ENCODE measurements around the gene CD40. TPM values are rescaled to one million over a fixed set of nuclear protein-coding genes. Genes with fewer than 3 reads are reported as not detected.

Gene CD40
- total and polyA plus RNA-seq, 2 donors (not counting 1 experiment from before 2014, with no cell fraction given), result 1.5 to 2.3 TPM

- TF ChIP-seq, protein P1, sequence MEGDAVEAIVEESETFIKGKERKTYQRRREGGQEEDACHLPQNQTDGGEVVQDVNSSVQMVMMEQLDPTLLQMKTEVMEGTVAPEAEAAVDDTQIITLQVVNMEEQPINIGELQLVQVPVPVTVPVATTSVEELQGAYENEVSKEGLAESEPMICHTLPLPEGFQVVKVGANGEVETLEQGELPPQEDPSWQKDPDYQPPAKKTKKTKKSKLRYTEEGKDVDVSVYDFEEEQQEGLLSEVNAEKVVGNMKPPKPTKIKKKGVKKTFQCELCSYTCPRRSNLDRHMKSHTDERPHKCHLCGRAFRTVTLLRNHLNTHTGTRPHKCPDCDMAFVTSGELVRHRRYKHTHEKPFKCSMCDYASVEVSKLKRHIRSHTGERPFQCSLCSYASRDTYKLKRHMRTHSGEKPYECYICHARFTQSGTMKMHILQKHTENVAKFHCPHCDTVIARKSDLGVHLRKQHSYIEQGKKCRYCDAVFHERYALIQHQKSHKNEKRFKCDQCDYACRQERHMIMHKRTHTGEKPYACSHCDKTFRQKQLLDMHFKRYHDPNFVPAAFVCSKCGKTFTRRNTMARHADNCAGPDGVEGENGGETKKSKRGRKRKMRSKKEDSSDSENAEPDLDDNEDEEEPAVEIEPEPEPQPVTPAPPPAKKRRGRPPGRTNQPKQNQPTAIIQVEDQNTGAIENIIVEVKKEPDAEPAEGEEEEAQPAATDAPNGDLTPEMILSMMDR (conservative IDR thresholded peaks at IDR 0.05 in 1 of 2, IDR thresholded peaks at IDR 0.05 in 1 of 2; ENCODE audit: low read depth in 1 of 2, low read length in 2 of 2), result no peak
- no peak for TF ChIP-seq EZH2 (IDR thresholded peaks at IDR 0.05; ENCODE audit: low read length, missing control alignments)
- Histone ChIP-seq H3K36me3 (ENCODE audit: control insufficient read depth, insufficient read depth, low read length) (no peaks in the 10 kb centered on the region), H3K27me3 (ENCODE audit: control insufficient read depth, insufficient read depth, low read length) (peaks cover 14% of the 10 kb centered on the region)
Measured at GRCh38 chr20:46168438-46168837, 50.3 kb downstream of the CD40 start.

DNA sequence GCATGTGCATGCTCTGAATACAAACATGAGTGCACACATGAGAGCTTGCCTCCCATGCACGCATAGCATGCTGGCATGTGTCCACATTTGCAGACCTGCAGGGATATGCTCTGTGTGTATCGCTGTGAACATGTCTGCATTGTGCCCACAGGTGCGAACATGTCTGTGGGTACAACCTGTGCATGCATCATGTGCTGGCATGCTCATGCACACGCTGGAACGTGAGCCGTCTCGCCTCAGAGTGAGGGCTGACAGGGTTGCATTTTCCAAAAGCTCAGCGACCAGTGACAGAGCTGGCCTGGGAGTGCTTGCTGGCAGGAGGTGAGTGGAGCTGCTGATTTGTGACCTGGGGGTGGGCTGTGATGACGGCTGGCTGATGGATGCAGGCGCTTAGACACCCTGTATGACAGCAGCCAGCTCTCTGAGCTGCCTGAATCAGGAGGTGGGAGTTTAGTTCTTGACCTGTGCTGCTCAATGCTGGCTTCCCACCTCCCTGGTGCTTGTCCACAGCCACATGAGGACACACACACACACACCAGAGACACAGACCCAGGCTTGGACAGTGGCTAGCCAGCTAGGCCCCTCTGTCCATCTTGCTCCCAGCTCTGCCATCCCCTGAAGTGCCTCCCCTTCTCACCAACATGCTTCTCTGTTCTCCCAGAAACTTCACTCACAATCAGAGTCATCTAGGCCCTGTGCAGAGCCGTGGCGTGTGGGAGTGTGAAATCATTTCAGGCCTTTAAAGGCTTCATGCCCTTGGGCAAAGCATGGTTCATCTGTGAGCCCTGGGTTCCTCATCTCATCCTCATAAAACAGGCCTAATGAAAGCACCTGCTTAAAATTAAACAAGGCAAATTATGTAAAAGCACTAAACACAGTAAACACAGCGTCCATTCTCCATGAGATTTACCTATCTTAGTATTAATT, 51.4 kb downstream of the CD40 start:
- H3K4me1 ChIP-seq (ENCODE audit: control insufficient read depth, extremely low read depth, insufficient read depth, low read length), result no peaks in the 10 kb centered on the region
- no peak overlapping the region for H3K4me3 ChIP-seq (replicated peaks in 1 of 4; ENCODE audit: control extremely low read depth in 1 of 4, insufficient read depth in 1 of 4, low read depth in 3 of 4, low read length in 4 of 4)
- H3K27me3 ChIP-seq (ENCODE audit: control insufficient read depth, insufficient read depth, low read length), result peaks cover 21% of the 10 kb centered on the region
- no peak overlapping the region for H3K4me2 ChIP-seq (ENCODE audit: extremely low read depth, insufficient read depth, low read length)
- H2AFZ ChIP-seq (ENCODE audit: low read length), result no peak overlapping the region
- H3K27ac ChIP-seq (ENCODE audit: insufficient read depth, low read length), result no peak overlapping the region
- DNase-seq (ENCODE audit: low read depth in 2 of 2), result no peak
- H4K20me1 ChIP-seq (ENCODE audit: control insufficient read depth, extremely low read depth, insufficient read depth, low read length), result no peaks in the 10 kb centered on the region
- TF ChIP-seq, protein P1 (conservative IDR thresholded peaks at IDR 0.05 in 1 of 2, IDR thresholded peaks at IDR 0.05 in 1 of 2; ENCODE audit: low read depth in 1 of 2, low read length in 2 of 2), result no peak
- no peak for TF ChIP-seq EZH2 (IDR thresholded peaks at IDR 0.05; ENCODE audit: low read length, missing control alignments)
- no peak overlapping the region for H3K9ac ChIP-seq (ENCODE audit: insufficient read depth, low read length)
- no peaks in the 10 kb centered on the region for H3K79me2 ChIP-seq (ENCODE audit: control insufficient read depth, insufficient read depth, low read length)
- no peaks in the 10 kb centered on the region for H3K9me3 ChIP-seq (ENCODE audit: control insufficient read depth, insufficient read depth, low read depth, low read length)
- no peaks in the 10 kb centered on the region for H3K36me3 ChIP-seq (ENCODE audit: control insufficient read depth, insufficient read depth, low read length)

More at GRCh38 chr20:46168438-46168837, 50.3 kb downstream of the CD40 start:
- Histone ChIP-seq H3K9me3 (ENCODE audit: control insufficient read depth, insufficient read depth, low read depth, low read length) (no peaks in the 10 kb centered on the region), H3K4me2 (ENCODE audit: extremely low read depth, insufficient read depth, low read length) (no peak overlapping the region), H3K4me3 (replicated peaks in 1 of 4; ENCODE audit: control extremely low read depth in 1 of 4, insufficient read depth in 1 of 4, low read depth in 3 of 4, low read length in 4 of 4) (no peak overlapping the region), H3K4me1 (ENCODE audit: control insufficient read depth, extremely low read depth, insufficient read depth, low read length) (no peaks in the 10 kb centered on the region), H4K20me1 (ENCODE audit: control insufficient read depth, extremely low read depth, insufficient read depth, low read length) (no peaks in the 10 kb centered on the region), H3K79me2 (ENCODE audit: control insufficient read depth, insufficient read depth, low read length) (no peaks in the 10 kb centered on the region), H3K27ac (ENCODE audit: insufficient read depth, low read length) (no peak overlapping the region), H2AFZ (ENCODE audit: low read length) (no peak overlapping the region), H3K9ac (ENCODE audit: insufficient read depth, low read length) (no peak overlapping the region)
- no peak for DNase-seq (ENCODE audit: low read depth in 2 of 2)

DNA sequence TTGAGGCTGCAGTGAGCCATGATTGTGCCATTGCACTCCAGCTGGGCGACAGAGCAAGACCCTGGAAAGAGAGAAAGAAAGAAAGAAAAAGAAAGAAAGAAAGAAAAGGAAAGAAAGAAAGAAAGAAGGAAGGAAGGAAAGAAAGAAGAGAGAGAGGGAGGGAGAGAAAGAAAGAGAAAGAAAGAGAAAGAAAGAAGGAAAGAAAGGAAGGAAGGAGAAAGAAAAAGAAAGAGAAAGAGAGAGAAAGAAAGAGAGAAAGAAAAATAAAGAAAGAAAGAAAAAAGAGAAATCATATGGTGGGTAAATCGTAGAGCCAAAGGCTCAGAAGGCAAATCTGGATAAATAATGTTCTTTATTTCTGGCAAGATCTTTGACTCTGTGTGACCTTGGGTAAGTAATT, 53.4 kb downstream of the CD40 start:
- Histone ChIP-seq H2AFZ (ENCODE audit: low read length) (no peak overlapping the region), H3K4me3 (replicated peaks in 1 of 4; ENCODE audit: control extremely low read depth in 1 of 4, insufficient read depth in 1 of 4, low read depth in 3 of 4, low read length in 4 of 4) (no peak overlapping the region), H3K27me3 (ENCODE audit: control insufficient read depth, insufficient read depth, low read length) (peaks cover 32% of the 10 kb centered on the region), H3K4me1 (ENCODE audit: control insufficient read depth, extremely low read depth, insufficient read depth, low read length) (no peaks in the 10 kb centered on the region), H3K36me3 (ENCODE audit: control insufficient read depth, insufficient read depth, low read length) (no peaks in the 10 kb centered on the region), H3K9ac (ENCODE audit: insufficient read depth, low read length) (no peak overlapping the region), H4K20me1 (ENCODE audit: control insufficient read depth, extremely low read depth, insufficient read depth, low read length) (no peaks in the 10 kb centered on the region), H3K79me2 (ENCODE audit: control insufficient read depth, insufficient read depth, low read length) (no peaks in the 10 kb centered on the region), H3K4me2 (ENCODE audit: extremely low read depth, insufficient read depth, low read length) (no peak overlapping the region), H3K27ac (ENCODE audit: insufficient read depth, low read length) (no peak overlapping the region), H3K9me3 (ENCODE audit: control insufficient read depth, insufficient read depth, low read depth, low read length) (no peaks in the 10 kb centered on the region)
- no peak for TF ChIP-seq EZH2 (IDR thresholded peaks at IDR 0.05; ENCODE audit: low read length, missing control alignments)
- TF ChIP-seq, protein P1 (conservative IDR thresholded peaks at IDR 0.05 in 1 of 2, IDR thresholded peaks at IDR 0.05 in 1 of 2; ENCODE audit: low read depth in 1 of 2, low read length in 2 of 2), result no peak
- no peak for DNase-seq (ENCODE audit: low read depth in 2 of 2)
